ENCODE results near the gene EPHA3. TPM values are rescaled to one million over a fixed set of nuclear protein-coding genes. Genes with fewer than 3 reads are reported as not detected.

Gene EPHA3
- total and polyA plus RNA-seq, 2 donors (not counting 3 experiments of a cell fraction or from before 2014, with no cell fraction given) = not detected

DNA sequence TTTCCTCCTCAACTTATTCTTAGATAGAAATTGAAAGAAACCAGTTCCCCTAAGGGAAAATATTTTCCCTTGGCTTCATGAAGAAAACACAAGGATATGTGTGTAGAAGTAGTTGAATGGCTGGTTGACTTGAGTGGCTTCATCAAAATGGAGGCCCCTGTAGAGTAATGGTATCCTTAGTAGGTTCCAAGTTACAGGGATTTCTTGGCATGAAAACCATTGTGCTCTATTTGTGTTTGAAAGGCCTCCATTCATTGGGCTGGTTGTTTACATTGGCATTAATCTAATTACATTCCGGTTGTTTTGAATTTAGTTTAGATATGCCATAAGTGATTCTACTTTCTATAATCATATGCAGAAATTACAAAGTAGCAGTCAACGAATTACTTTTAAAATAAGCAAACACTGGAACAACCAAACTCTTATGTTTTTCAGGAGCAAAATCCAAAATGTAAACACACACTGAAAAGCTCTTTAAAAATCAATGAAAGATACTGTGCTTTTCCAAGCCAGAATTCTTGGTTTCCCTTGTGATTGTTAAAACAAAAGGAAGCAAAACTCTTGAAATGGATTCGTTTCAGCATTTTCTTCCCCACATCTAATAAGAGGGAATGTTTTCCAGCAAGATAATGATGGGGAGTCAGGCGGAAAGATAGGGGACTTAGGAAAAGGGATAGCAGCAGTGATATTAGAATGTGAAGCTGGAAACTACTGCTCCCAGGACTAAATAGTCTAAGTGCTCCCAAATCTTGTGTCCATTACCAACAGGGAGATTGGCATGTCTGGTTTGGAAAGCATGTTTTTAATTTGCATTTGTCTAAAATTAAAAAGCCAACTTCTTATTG is 77.0 kb downstream of the EPHA3 start:
- BruUV-seq (replicated peaks) = no TSS peak
- FAIRE-seq = no peak
- H3K9ac ChIP-seq (replicated peaks; ENCODE audit: extremely low read depth, insufficient read depth, low read length) = no peak overlapping the region
- no peak overlapping the region for H3K4me2 ChIP-seq (ENCODE audit: insufficient read depth, low read length)
- CTCF ChIA-PET = no interaction called here
- H3K4me3 ChIP-seq (replicated peaks in 1 of 3; ENCODE audit: insufficient read depth in 1 of 3, low read depth in 1 of 3, low read length in 3 of 3) = no peak overlapping the region
- no peaks in the 10 kb centered on the region for H3K4me1 ChIP-seq (ENCODE audit: control insufficient read depth, extremely low read depth, insufficient read depth, low read length)
- H4K20me1 ChIP-seq (replicated peaks; ENCODE audit: control insufficient read depth, extremely low read depth, insufficient read depth, low read length) = no peaks in the 10 kb centered on the region
- H3K79me2 ChIP-seq (ENCODE audit: control insufficient read depth, insufficient read depth, low read length) = no peaks in the 10 kb centered on the region
- no peaks in the 10 kb centered on the region for H3K9me3 ChIP-seq (replicated peaks; ENCODE audit: control insufficient read depth, insufficient read depth, low read length)
- H3K9me1 ChIP-seq (replicated peaks; ENCODE audit: control insufficient read depth, extremely low read depth, insufficient read depth, low read length) = no peaks in the 10 kb centered on the region
- intact Hi-C loops (cut with micrococcal nuclease) (no loop called here), dilution Hi-C loops (cut with MboI; ENCODE audit: extremely low pct_ligation_motif_present, low sequenced_read_pairs) (no loop called here)
- H3K27ac ChIP-seq (ENCODE audit: insufficient read depth, low read depth, low read length) = no peak overlapping the region
- DNase-seq (ENCODE audit: low read depth, low spot score) = no peak
- POLR2A ChIA-PET = no interaction called here
- H3K27me3 ChIP-seq (ENCODE audit: control insufficient read depth in 2 of 2, insufficient read depth in 2 of 2, low read length in 2 of 2) = no peaks in the 10 kb centered on the region
- no peaks in the 10 kb centered on the region for H3K36me3 ChIP-seq (ENCODE audit: control insufficient read depth in 2 of 2, extremely low read depth in 1 of 2, insufficient read depth in 2 of 2, low read length in 2 of 2)
- TF ChIP-seq GATA2 (IDR thresholded peaks at IDR 0.05; ENCODE audit: insufficient read depth, insufficient read length, low read depth, low read length) (no peak), EZH2 (IDR thresholded peaks at IDR 0.05; ENCODE audit: borderline replicate concordance, low read depth, low read length, severe bottlenecking) (no peak), POLR2AphosphoS5 (IDR thresholded peaks at IDR 0.05; ENCODE audit: insufficient read depth, low read depth, low read length) (no peak), FOS (IDR thresholded peaks at IDR 0.05; ENCODE audit: borderline replicate concordance, insufficient read depth, low read length) (no peak), MYC (IDR thresholded peaks at IDR 0.05; ENCODE audit: low read depth, low read length) (no peak), POLR2A (IDR thresholded peaks at IDR 0.05; ENCODE audit: low read depth, low read length) (no peak)
- TF ChIP-seq, protein P1, sequence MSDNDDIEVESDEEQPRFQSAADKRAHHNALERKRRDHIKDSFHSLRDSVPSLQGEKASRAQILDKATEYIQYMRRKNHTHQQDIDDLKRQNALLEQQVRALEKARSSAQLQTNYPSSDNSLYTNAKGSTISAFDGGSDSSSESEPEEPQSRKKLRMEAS (IDR thresholded peaks at IDR 0.05; ENCODE audit: insufficient read depth, insufficient read length) = no peak
- H2AFZ ChIP-seq (ENCODE audit: low read depth, low read length) = no peak overlapping the region

- Histone ChIP-seq H2AFZ (ENCODE audit: low read depth, low read length) (no peak overlapping the region), H3K9me1 (replicated peaks; ENCODE audit: control insufficient read depth, extremely low read depth, insufficient read depth, low read length) (no peaks in the 10 kb centered on the region), H4K20me1 (replicated peaks; ENCODE audit: control insufficient read depth, extremely low read depth, insufficient read depth, low read length) (no peaks in the 10 kb centered on the region), H3K79me2 (ENCODE audit: control insufficient read depth, insufficient read depth, low read length) (no peaks in the 10 kb centered on the region), H3K4me2 (ENCODE audit: insufficient read depth, low read length) (no peak overlapping the region), H3K9me3 (replicated peaks; ENCODE audit: control insufficient read depth, insufficient read depth, low read length) (no peaks in the 10 kb centered on the region), H3K9ac (replicated peaks; ENCODE audit: extremely low read depth, insufficient read depth, low read length) (no peak overlapping the region), H3K36me3 (ENCODE audit: control insufficient read depth in 2 of 2, extremely low read depth in 1 of 2, insufficient read depth in 2 of 2, low read length in 2 of 2) (no peaks in the 10 kb centered on the region), H3K27ac (ENCODE audit: insufficient read depth, low read depth, low read length) (no peak overlapping the region), H3K4me1 (ENCODE audit: control insufficient read depth, extremely low read depth, insufficient read depth, low read length) (no peaks in the 10 kb centered on the region), H3K27me3 (ENCODE audit: control insufficient read depth in 2 of 2, insufficient read depth in 2 of 2, low read length in 2 of 2) (no peaks in the 10 kb centered on the region), H3K4me3 (replicated peaks in 1 of 3; ENCODE audit: insufficient read depth in 1 of 3, low read depth in 1 of 3, low read length in 3 of 3) (no peak overlapping the region)
- FAIRE-seq (no peak), DNase-seq (ENCODE audit: low read depth, low spot score) (no peak)
- ChIA-PET POLR2A (no interaction called here), CTCF (no interaction called here)
- dilution Hi-C loops (cut with MboI; ENCODE audit: extremely low pct_ligation_motif_present, low sequenced_read_pairs) (no loop called here), intact Hi-C loops (cut with micrococcal nuclease) (no loop called here)
- TF ChIP-seq POLR2AphosphoS5 (IDR thresholded peaks at IDR 0.05; ENCODE audit: insufficient read depth, low read depth, low read length) = no peak
- TF ChIP-seq POLR2A (IDR thresholded peaks at IDR 0.05; ENCODE audit: low read depth, low read length) = no peak
- TF ChIP-seq, protein P2, sequence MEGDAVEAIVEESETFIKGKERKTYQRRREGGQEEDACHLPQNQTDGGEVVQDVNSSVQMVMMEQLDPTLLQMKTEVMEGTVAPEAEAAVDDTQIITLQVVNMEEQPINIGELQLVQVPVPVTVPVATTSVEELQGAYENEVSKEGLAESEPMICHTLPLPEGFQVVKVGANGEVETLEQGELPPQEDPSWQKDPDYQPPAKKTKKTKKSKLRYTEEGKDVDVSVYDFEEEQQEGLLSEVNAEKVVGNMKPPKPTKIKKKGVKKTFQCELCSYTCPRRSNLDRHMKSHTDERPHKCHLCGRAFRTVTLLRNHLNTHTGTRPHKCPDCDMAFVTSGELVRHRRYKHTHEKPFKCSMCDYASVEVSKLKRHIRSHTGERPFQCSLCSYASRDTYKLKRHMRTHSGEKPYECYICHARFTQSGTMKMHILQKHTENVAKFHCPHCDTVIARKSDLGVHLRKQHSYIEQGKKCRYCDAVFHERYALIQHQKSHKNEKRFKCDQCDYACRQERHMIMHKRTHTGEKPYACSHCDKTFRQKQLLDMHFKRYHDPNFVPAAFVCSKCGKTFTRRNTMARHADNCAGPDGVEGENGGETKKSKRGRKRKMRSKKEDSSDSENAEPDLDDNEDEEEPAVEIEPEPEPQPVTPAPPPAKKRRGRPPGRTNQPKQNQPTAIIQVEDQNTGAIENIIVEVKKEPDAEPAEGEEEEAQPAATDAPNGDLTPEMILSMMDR (IDR thresholded peaks at IDR 0.05; ENCODE audit: extremely low read depth in 1 of 2, insufficient read depth in 1 of 2, low read depth in 1 of 2, low read length in 2 of 2) = no peak
- TF ChIP-seq FOS (IDR thresholded peaks at IDR 0.05; ENCODE audit: borderline replicate concordance, insufficient read depth, low read length) = no peak
- no peak for TF ChIP-seq MYC (IDR thresholded peaks at IDR 0.05; ENCODE audit: low read depth, low read length)
- no peak for TF ChIP-seq EZH2 (IDR thresholded peaks at IDR 0.05; ENCODE audit: borderline replicate concordance, low read depth, low read length, severe bottlenecking)
- TF ChIP-seq JUN (IDR thresholded peaks at IDR 0.05; ENCODE audit: borderline replicate concordance, insufficient read depth, insufficient read length, low read depth) = no peak
- no peak for TF ChIP-seq GATA2 (IDR thresholded peaks at IDR 0.05; ENCODE audit: insufficient read depth, insufficient read length, low read depth, low read length)
- TF ChIP-seq, protein P1 (IDR thresholded peaks at IDR 0.05; ENCODE audit: insufficient read depth, insufficient read length) = no peak
- BruUV-seq (replicated peaks) = no TSS peak
Measured at GRCh38 chr3:89186456-89186855, 79.0 kb downstream of the EPHA3 start.
